HG02571 (cell line): ENCODE data around the gene NUDCD3.

Experiments used
- ATAC-seq: cut with Tn5 transposase; IDR thresholded peaks from one replicate; pipeline ENCODE4 v1.9.1; 2021; ENCODE audit warnings: mild to moderate bottlenecking, moderate library complexity; ENCODE audit not compliant: unreplicated experiment

The NUDCD3 gene

DNA sequence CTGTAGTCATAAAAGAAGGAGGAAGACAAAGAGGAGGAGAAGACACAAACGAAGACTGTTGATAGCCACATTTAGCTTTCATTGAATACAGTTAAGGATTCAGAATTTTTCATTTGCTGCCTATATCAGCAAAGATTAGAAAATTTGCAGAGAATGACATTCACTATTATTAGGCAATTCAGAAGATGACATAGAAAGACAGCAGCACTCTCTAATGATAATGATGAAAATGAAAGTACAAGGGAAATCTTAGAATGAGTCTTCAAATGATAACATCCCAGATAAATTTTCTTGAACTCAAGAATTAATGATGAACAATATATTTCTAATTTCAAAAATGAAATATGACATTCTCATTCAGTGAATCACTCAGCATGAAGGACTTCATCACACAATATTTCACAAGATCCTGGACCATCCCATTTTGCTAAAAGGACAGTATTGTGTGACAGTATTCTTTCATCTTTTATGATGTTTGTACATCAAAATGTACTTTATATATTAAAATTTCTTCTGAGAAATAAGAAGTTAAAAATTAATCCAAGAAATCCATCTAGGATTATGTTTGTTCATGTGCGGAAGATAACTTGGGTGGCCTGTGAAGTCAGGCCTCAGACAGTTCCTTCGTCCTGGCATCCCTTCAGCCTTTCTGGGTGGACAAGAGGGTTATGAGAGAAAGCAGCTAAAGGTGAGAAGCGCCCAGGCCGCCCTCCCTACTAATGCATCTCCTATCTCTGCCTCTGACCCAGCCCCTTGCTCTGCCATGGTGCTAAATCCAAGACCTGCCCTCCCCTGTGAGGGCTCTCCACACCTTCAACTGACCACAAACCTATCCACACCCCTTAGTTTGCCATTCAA, 117.7 kb downstream of the NUDCD3 start:
- ATAC-seq: no peak

DNA sequence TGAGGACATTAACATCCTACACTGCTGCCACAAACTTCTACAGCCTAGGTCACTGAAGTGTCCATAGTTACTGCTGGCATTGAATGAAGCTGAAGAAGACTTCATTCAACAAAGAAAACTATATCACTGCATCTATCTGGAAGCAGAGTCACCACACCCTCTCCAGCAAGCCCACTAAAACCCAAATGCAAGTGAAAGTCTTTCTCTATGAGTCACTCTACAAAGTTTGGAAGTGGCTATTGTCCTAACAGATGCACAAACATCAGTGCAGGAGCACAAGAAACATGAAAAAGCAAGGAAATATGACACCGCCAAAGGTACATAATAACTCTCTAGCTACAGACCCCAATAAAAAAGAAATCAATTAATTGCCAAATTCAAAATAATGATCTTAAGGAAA, 121.6 kb downstream of the NUDCD3 start:
- ATAC-seq: no peak

DNA sequence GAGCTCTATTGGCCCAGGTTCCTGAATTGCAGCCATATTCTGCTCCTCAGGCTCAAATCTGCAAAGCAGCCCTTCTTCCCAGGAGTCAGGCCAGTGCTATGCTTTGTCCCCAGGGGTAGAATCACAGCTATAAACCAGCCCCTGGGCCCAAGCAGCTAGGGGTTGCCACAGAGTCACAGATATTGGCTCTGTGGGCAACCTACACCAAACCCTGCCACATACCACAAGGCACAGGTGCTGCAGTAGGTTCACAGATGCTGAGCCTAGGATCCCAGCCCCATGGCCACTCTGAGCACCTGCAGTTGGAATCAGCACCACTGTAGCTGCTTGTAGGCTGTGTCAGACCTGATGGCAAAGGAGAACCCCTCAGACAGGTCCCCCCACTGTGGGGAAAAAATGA, 122.0 kb downstream of the NUDCD3 start:
- no peak for ATAC-seq

DNA sequence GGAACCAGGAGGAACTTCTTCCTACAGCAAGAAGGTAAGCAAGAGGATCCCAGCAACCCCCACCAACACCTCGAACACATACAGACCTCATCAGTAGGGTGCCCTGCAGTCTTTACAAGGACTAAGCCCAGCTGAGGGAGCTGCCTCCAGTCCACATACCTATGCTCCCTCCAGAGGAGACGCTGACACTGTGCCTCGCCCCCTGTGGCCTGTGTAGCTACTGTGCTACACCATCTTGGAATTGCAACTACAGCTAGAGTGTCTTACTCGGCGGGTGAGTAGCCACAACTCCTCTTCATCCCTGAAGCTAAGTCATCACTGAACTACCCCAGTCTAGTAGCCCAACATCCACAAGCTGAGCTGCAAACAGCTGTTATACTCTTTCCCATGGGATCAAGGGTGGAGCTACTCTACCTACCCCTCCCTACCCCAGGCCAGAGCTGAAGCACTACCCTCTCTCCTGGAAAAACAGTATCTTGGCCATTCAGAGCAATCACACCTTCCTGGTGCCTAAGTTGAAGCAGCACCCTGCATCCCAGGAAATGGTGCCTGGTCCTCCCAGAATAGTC, 122.9 kb downstream of the NUDCD3 start:
- no peak for ATAC-seq

DNA sequence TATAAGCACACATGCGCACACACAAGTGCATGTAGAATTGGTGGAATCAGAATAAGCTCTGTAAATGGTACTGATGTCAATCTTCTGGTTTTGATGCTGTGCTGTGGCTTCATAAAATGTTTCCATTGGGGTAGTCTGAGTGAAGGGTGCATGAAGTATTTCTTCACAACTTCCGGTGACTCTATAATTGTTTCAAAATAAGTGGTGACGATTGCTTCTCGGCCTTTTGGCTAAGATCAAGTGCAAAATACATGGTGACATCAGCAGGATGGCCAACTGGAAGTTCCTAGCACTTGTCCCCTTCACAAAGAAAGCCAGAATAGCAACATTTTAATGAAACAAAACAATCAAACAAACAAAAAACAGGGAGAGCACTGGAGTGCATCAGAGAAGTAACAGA, 123.5 kb downstream of the NUDCD3 start:
- ATAC-seq: no peak

DNA sequence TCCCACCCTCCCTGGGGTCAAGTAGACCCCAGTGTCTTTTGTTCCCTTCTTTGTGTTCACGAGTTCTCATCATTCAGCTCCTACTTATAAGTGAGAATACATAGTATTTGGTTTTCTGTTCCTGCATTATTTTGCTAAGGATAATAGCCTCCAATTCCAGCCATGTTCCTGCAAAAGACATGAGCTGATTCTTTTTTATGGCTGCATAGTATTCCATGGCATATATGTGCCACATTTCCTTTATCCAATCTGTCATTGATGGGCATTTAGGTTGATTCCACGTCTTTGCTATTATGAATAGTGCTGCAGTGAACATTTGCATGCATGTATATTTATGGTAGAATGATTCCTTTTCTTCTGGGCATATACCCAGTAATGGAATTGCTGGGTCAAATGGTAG, 136.8 kb downstream of the NUDCD3 start:
- ATAC-seq: no peak

DNA sequence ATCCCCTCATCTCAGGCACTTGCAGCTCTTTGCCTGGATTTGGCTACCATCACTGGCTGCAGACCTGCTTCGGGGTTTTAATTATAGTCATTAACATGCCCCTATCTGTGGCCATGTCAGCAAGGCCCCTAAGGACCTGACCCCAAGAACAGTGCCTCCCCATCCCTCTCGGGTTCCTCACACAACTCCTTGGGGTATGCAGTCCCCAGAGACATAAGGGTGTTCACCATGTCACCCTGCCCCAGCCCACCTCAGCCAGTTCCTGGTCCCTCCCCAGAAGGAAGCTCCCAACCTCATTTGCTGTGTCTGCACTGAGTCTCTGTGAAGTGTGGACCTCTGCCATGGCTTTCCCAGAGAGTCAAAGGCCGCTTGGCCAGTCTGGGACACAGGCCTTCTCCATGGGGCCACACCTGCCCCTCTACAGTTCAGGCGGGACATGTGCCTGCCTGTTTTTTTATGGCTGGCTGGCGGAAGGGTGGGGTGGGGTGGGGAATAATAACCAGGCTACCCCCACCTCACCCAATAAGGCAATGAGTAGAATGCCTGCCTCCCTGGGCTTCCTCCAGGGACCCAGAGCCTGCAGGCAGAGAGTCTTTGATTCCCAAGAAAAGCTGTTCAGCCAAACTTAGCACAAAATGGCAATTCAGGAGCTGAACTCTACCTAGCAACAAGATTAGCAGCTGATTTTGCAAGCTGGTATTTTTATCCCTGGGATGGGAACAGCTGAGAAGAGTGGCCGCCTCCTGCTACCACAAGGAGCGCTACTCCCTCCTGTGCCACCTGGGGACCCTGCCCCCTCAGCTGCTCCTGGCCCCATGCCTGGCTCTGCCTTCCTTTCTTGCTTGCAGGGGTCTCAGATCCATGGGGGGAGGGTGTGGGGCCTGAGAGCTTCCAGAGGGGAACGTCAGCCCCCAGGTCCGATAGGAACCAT, 141.3 kb downstream of the NUDCD3 start:
- ATAC-seq: no peak

DNA sequence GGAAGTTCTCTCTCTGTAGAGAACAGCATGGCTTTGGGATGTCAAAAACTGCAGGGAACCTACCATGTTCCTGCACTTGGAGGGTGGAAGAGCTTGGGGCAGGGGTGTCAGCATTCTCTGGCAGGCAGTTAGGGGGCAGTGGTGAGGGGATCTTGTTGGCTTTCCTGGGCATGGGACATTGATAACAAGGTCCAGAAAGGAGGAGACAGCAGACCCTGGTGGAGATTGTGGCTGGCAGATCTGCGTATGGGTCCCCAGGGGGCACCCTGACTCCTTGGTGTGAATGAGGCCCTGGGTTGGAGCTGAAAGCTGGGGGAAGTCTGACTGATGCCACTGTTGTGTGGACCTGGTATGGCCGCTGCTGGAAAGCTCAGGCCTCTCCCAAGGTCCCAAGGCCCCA, 142.2 kb downstream of the NUDCD3 start:
- no peak for ATAC-seq

DNA sequence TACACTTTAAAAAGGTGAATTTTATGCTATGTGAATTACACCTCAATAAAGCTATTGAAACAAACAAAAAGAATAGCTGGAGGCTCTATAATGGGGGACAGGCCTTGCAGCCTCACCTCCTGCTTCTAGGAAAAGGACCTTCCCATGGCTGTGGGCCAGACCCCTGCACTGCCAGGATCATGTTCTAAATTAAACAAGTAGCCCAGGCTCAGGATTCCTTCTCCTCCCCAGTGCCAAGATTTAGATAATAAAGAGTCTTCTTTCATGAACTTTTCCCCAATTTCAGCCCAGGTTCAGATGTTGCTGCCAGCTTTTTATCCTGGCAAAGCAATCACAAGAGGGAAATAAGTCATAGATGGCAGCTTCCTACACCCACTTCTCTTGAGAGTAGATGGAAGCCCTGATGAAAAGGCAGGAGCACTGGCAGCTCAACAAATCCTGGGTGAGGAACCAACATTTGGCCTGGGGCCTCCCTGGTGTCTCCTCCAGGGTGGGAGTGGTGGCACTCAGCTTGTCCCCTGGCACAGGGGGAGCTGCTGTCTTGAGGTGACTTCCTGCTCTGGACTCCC, 142.8 kb downstream of the NUDCD3 start:
- ATAC-seq: no peak

DNA sequence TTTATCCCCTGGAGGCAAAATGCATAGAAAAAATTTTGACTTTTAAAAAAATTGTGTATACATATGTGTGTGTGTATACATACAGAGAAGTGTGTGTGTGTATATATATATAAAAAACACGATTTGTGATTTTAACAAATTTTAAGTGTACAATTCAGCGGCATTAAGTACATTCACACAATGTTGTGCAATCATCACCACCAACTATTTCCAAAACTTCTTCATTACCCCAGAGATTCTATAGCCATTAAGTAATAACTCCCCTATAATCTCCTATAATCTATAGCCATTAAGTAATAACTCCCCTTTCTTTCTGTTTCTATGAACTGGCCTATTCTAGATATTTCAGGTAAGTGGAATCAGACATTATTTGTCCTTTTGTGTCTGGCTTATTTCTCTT, 144.4 kb downstream of the NUDCD3 start:
- no peak for ATAC-seq

DNA sequence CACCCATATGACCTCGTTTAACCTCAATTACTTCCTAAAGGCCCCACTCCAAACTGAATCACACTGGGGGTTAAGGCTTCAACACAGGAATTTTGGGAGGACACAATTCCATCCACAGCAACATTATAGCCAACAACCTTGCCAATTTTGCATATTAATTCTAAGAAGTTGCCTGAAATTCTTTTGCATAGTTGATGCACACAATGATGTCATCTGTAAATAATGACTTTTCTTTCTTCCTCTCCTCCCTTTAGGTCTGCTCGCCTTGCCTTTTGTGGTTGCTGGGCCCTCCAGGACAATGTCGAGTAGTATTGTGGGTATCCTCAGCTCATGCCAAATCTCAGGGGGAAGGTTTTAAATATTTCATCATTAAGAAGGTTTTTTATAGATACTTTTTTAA, 149.1 kb downstream of the NUDCD3 start:
- no peak for ATAC-seq

DNA sequence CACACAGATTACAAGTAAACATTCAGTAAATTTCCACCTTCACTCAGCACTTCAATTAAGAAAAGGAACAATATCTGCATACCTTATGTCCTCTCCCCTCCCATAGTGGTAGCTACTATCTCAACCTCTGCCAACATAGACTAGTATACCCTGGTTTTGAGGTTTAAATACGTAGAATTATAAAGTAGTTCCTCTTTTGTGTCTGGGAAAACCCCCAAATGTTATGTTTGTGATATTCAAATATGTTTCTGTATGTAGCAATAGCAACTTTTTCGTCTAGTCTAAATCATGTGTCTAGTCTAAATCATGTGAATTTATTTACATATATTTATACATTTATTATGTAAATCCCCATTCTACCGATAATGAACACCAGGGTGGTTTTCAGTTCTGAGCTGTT, 151.9 kb downstream of the NUDCD3 start:
- no peak for ATAC-seq

DNA sequence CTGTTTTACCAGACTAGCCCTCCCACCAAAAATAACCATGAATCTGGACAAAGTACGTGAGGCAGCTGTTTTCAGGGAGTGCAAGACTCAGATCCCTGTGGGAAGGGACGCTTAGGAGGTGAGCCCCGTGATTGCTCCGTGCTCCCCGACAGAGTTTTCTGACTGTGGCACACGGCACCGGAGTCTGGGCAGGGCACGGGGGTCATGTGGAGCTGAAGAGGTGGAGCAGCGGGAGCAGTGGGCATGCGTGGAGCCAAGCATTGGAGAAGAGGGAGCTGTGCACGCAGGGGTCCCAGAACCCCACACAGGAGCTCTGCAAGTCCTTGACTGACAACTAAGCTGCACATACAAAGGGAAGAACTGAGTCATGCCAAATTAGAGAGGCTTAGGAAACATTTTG, 154.0 kb downstream of the NUDCD3 start:
- no peak for ATAC-seq

DNA sequence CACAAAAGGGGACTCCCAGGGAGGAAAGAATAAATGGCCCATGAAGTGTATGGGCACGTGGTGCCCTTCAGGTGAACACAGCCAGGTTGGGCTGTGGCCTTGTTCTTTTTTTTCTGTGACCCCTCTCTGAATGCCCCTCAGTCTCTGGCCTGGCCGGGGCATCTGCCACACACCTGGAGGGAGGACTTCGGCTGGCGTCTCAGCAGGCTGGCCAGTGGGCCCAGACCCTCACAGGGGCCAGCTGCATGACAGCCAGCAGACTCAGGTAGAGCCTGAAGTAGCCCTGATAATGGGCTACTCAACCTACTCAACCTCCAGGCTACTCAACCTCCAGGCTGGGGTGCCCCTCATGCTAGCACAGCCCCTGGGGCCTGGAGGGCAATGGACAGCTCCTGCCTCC, 155.3 kb downstream of the NUDCD3 start:
- no peak for ATAC-seq

DNA sequence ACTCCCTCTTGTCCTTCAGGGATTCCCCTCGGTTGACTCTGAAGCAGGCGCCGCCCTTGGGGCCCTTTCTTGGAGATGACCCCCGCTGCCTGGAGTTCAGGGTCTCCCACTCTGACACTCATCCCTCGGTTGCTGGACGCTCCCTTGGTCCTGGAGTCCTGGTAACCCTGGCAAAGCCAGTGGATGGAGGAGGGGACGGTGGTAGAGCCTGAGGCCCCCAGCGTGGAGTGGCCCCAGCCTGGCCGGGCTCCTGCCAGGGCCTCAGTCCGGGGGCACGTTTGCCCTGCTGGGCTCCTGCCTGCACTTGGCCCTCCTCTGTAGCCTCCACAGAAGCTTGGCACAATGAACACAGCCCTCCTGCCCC, 155.7 kb downstream of the NUDCD3 start:
- ATAC-seq: no peak

DNA sequence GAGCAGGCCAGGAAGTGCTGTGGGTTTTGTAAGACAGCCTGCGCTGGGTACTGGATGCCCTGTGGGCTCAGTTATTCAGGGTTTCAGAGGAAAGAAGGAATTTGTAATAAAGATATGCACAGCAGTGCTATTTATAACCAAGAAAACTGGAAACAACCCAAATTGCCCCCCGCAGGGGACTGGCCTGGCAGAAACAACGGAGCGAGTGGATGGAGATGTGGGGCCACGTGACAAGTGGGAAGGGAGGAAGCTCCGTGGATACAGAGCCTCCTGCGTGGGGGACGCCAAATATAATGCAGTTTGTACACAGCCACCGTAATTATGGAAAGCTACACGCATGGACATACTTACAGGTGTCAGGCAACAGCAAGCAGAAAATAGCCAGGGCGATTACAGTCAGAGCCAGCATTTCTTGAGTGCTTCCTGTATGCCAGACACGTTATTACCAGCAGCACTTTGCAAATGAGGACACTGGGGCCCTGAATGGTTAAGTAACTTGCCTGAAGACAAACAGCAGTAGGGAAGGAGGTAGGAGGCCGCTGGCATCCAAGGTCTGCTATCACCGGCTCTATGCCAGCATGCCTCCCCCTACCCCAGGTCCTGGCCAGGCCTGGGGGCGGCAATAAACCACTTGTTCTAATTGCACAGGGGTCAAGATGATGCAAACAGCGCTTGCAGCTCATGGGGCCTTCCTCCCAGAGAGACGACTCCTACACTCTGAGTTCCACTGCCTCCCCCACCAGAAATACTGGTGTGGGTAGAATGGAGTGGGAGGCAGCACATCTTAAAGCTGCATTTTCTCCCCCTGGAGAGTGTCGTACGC, 156.3 kb downstream of the NUDCD3 start:
- no peak for ATAC-seq

DNA sequence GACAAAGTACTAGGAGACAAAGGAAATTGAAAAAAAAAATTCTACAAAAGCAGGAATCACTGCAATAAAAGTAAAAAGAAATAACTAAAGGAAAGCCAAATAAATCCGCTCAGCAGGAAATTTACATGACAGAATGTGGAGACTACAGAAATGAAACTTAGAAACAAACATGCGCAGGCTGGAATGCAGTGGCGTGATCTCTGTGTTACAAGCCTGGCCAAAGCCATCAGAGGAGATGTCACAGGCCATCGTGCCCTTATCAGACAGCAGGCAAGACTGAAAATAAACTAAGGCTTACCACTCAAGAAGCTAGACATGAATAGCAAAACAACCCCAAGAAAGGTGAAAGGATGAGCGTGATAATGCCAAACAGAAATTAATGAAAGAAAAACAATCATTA, 158.8 kb downstream of the NUDCD3 start:
- no peak for ATAC-seq

DNA sequence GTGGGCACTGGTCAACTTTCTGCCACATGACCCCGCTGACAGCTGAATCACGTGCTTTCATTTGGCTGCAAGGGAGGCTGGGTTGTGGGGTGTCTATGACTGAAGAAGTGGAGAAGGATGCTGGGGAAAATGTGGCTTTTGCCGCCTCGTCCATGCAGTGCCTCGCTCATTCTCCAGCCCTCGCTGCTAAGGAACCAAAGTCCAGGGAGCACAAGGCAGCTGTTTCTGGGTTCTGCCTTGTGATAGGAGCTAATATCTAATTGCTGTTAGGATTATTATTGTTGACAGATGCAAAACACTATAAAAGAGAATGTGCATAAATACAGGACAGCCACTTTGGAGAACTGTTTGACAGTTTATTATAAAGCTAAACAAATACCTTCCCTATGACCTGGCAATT, 160.1 kb downstream of the NUDCD3 start:
- no peak for ATAC-seq

DNA sequence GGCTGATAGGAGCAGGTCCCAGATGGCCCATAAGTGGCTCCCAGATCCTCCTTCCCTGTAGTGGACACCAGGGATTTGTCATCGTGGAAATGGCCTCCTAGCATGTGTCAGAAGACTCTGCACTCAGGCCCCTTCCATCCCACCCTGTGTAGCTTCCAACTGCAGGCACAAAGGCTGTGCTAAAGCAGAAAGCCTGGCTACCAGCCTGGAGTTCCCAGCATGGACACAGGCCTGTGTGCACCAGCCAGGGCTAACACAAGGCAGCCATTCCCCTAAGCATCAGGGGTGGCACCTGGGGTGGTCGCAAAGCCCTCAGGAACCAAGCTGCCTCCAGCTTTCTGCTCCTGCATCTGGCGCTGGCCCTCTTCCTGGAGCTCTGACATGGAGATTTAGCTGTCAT, 160.6 kb downstream of the NUDCD3 start:
- no peak for ATAC-seq
